HG03175 (cell line): ENCODE data around the gene SEMA5B.

Experiments used
- ATAC-seq: cut with Tn5 transposase; IDR thresholded peaks from one replicate; pipeline ENCODE4 v1.9.1; 2021; ENCODE audit warnings: mild to moderate bottlenecking, moderate library complexity; ENCODE audit not compliant: unreplicated experiment

SEMA5B gene

DNA sequence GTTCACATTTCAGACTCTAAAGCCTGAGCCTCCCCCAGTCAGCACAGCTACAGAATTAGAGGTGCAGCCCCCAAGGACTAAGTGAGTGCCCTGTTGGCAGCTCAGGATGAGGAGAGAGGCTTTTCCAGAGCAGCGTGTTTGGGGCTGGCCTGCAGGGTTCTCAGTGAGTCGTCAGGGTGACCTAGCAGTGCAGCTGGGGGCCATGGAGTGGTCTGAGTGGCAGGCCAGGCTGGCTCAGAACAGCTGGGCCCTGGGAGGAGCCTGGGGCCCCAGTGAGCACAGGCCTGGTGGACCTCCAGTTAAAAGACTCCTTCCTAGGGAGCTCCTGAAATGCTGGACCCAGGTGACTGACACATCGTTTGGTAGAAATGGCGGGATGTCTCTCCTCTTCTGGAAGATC lies 124.4 kb downstream of the SEMA5B start:
- no peak for ATAC-seq

DNA sequence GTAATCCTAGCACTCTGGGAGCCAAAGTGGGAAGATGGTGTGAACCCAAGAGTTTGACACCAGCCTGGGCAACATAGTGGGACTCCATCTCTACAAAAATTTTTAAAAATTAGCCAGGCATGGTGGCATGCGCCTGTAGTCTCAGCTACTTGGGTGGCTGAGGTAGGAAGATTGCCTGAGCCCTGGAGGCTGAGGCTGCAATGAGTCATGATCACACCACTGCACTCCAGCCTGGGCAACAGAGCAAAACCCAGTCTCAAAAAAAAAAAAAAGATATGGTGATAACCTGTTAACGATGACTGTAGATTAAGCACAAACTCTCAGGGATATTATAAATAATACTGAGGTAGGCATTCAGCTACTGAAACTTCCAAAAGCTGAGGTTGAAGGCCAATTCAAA lies 125.2 kb downstream of the SEMA5B start:
- ATAC-seq, result no peak

DNA sequence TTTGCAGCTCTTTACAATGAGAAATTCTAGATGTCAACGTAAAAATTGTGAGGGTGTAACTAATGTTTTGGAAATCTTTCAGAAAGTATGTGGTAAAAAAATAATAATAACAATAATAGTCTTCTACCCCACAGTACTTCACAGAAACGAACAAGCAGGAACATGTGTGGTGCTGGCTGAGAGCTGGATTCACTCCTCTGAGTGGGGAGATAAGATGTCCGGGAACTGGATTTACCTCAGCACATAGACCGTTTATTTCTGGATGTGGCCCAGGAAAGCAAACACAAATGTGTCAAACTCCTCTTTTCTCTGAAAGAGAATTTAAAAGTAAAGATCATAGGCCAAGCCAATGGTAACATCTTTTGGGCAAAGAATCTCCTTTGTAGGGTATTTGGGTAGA lies 129.3 kb downstream of the SEMA5B start:
- ATAC-seq, result no peak

DNA sequence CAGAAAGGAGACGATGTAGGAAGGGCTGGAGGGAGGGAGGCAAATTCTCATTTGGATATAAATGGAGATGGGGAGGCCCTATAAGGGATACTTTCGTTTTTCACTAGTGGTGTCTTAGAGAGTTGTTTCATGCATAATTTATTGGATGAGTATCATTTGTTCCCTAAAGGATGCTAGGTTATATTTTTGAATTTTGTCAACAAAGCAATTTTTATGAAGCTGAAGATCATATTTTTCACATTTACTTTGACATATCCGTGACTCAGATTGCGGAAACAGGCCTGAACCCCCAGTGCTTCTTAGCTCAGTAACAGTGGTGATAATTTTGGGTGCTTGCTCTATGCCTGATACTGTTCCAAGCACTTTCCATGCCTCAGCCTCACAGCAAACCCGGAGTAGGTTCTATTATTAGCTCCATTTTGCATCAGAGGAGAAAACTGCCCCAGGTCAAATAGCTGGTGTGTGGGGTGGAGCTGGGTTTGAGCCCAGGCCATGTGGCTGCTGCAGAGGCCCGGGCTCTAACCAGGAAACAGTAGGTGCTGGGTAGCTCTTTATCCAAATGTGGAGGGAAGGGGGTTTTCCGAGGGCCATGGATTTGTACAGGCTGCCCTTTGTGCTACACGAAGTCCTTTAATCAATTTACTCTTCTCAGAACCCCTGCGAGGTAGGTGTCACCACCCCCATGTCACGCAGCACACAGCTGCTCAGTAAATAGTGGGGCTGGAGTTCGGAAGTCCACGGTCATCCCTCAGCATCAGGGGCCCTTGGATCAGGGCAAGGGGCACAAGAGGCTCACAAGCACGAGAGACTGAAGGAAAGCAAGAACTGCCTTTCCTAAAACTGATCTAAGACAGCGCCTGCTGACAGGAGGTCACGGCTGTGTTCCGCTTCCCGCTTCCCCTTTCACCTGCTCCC lies 133.6 kb downstream of the SEMA5B start:
- ATAC-seq, result no peak

DNA sequence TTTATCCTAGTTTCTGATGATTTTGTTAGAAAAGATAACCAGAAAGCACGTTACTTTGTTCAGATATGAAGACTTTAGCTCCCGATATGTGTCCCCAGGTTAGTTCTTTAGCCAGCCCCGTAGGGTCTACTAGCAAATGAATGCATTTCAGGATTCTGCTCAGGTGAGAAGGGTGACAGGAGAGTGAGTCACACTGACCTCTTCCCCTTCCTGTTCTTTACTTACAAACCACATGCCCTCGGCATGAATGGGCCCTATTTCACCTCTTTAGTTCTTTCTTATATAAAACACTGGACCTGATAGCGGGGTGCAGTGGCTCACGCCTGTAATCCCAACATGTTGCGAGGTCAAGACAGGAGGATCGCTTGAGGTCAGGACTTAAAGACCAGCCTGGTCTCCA lies 134.3 kb downstream of the SEMA5B start:
- ATAC-seq, result peak; percentile 55

DNA sequence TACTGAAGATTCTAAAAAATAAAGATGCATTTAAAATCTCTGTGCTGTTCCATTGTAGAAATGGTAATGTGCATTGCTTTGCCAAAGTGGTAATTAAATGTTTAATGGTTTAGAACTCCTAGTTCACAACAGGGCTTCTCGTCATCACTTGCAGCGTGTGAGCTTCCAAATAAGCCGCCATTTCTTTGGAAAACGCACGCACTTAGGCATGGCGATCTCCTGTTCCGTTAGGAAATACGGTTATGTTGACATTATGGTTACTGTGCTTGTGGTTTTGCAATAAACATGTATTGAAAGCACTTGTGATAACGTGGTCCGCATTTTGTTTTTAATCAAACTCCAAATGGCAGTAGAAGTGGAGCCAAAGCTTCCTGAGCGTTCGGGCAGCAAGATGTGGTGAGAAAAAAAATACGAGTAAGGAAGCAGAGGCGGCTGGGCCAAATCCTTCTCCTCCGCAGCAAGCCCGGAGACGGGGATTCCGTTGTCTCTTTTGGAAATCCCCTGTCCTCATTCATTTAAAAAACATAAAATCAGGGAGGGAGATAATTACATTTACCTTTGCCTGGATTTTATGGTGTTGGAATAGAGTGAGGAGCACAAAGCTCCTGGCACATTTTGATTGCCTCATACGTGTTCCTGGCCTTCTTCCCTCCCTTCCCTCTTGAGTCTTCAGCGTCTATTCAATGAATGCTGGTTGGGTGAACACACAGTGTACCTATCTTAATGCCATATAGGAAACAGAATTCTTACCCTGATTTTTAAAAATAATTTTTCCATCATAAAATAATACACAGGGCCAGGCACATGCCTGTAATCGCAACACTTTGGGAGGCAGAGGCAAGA lies 135.2 kb downstream of the SEMA5B start:
- no peak for ATAC-seq

DNA sequence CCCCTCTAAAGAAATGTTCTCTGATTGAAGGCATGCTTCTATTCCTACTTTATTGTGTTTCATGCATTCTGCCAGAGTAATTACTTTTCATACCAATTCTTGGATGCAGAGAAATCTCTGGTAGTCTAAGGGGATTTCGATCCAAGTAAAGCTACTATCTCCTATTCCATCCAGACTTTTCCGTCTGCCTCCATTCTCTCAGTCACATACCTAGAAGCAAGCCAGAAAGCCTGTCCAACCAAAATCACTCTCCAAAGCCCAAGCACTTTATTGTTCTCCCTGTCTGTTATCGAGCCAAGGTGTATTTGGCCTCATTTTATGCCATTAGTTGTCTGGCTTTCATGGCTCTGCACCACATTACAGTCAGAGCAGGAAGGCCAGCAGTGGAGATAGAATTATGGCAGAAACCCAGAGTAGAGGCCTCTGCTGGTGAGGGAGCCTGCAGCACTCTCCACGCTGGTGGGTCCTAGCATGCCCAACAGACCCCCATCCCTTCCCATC lies 136.8 kb downstream of the SEMA5B start:
- ATAC-seq, result no peak

- peak; percentile 49 for ATAC-seq
These were observed 137.4 kb downstream of the SEMA5B start for GRCh38 chr3:122890077-122890719.

DNA sequence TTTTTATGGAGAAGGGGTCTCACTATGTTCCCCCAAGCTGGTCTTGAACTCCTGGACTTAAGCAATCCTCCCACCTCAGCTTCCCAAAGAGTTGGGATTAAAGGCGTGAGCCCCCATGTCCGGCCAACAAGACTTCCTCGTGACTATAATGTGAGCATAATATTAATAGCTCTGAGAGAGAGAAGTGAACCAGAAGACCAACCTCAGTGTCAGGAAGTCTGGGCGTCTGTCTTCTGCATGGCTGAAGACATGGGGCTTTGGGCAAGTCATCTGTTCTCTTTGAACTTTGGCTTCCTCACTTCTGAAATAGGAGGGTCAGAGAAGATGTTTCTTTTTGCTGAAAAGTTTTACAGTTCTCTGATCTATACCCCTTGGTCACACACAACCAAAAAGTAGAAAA lies 140.6 kb downstream of the SEMA5B start:
- no peak for ATAC-seq

- no peak for ATAC-seq
These were observed 141.3 kb downstream of the SEMA5B start for GRCh38 chr3:122886251-122886650.

- no peak for ATAC-seq
These were observed 145.1 kb downstream of the SEMA5B start for GRCh38 chr3:122882361-122882947.

GRCh38 chr3:122880624-122881023 lies 146.9 kb downstream of the SEMA5B start:
- ATAC-seq, result no peak

GRCh38 chr3:122880173-122880572 lies 147.4 kb downstream of the SEMA5B start:
- no peak for ATAC-seq

DNA sequence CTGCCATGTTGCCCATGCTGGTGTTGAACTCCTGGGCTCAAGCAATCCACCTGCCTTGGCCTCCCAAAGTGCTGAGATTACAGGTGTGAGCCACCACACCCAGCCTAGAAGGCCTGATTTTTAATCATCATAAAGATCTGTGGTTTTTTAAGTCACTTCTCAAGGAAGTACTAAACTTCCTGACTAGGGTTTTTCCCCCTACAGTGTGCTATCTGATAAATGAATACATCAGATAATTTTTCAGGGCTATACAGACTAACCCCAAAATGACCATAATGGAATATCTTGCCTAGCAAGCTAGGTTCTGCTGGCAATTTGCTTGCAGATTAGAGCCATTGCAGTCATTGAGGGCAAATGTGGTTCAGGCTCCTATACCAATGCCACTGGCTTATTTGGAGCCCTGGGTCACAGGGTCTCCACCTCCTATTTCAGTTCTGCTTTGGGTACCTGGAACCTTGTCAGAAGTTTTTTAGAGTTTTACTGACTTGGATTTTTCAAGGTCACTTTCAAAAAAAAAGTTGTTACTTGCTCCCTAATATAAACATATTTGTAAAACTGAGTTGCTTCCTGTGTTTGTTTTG lies 151.9 kb downstream of the SEMA5B start:
- ATAC-seq, result no peak

GRCh38 chr3:122873741-122874515 lies 153.6 kb downstream of the SEMA5B start:
- no peak for ATAC-seq

DNA sequence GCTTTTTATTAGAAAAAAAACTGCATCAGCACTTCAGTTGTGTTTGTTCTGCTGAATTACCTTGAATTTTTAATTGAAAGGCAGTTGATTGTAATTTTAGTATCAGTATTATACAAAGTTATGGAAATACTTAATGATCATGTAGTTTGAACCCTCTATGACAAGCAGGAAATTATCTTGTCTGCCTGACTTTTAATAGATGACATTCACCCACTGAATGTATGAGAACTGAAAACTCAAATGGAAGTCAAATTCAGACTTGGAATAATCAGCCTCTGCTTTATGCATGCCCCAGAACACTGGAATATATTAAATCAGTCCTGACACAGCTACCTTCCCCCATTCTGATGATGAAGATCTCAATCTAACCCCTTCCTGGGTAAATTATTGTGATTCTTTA lies 159.2 kb downstream of the SEMA5B start:
- no peak for ATAC-seq

DNA sequence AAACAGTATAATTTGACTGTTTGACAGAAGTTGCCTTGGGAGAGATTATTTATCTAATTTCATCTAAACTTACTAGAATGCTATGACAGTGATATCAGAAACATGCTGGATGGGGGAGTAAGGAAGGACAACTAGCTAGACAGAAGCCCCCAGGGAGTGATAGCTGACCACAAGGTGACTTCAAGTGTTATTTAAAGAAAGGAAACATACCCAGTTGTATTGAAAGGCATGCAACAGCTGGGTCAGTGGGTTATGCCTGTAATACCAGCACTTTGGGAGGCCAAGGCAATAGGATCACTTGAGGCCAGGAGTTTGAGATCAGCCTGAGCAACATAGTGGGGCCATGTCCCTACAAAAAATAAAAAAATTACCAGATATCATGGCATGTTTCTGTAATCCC lies 163.1 kb downstream of the SEMA5B start:
- ATAC-seq, result no peak

- no peak for ATAC-seq
These were observed 165.2 kb downstream of the SEMA5B start for GRCh38 chr3:122862381-122862780.
